ENCODE measurements around the gene EDC3.
"Not testable (repeated sequence)": the region's sequence is repeated elsewhere in the genome, so short reads cannot be mapped to it uniquely, and the experiment has no call there.

EDC3 gene

DNA sequence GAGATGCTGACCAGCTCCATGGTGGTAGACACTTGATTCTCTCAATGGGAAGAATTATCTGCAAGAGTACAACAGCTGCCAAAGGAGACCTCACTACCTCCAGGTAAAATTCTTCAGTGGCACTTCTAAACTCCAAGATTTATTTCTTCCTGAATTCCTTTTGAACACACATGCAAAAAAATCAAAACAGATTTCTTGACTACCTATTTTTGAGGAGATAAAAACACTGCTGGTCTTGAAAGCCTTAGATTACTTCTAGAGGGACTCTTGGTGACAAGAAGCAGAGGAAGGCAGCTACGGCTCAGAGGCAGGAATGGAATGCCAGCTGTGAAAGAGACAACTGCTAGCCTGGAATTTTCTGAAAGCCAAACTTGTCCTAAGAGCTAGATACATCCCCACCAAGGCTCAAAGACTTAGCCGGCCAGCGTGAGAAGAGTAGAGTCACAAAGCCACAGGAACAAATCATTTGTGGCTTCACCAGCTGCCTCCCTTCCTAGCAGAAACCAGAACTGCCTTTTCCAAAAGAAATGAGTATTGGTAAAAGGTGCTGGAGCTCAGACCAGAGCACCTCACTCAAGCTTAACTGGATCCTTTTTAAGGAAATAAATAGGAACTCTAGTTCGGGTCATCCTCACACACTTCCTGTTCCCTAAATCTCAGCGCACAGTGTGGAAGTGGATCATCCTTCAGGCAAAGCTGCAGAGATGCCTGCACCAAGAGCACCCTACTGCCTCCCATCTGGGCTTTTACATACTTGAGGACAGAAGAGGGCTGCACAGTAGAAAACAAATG lies 47.6 kb downstream of the EDC3 start:
- DNase-seq: no peak

DNA sequence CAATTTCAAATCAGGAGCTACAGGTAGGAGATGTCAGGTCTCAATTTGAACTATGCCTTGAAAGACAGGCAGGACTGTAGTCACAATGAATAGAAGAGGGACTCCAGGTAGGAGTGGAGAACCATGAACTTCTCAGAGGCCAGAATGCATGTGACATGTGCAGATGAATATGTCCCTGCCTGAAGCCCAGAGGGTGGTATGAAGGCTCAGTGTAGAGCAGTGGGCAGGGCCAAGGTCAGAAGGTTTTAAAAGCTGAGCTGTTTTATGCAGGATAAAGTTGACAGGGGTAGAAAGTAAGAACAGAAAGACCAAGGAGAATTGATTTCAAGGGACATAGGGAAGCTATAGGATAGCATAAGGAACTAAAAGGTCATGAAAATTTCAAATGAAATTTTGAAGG lies 49.3 kb downstream of the EDC3 start:
- DNase-seq: no peak

GRCh38 chr15:74643665-74644204 lies 52.1 kb downstream of the EDC3 start:
- DNase-seq: no peak

- DNase-seq: no peak
Observed at GRCh38 chr15:74642734-74643664, 52.8 kb downstream of the EDC3 start.

DNA sequence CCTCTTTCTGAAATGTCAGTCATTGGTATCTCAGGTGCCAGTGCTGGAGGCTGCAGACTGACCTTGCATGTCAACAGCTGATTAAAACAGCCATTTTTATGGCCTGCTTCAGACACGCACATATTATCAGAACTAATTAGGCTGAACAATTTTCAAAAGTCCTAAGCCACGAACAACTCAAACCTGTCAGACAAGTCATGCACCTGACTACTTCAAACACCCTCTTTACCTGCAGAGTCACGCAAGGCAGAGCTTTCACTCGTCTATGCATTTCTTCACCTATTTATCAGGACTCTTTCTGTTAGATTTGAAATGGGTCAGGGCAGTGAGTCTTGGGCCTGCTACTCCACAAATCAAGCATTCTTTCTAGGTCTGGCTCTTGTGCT lies 53.5 kb downstream of the EDC3 start:
- no peak for DNase-seq

DNA sequence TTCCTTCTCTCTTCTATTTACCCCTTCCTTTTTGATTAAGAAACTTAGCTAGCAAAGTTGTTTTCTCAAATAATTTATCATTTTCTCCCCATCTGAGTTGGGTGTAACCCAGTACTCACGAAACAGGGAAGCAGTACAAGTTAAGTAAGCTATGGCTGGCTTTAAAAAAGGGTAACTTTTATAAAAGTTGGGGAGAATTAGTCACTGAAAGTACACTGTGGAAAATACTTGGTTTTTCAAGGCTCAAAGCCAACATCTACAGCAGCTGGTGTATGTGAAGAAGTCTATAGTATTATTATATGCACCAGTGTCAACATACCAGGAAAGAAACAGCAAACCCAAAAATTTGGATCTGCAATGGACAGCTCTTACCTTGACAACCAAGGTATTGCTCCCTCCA lies 54.7 kb downstream of the EDC3 start:
- DNase-seq: no peak

GRCh38 chr15:74636984-74637383 lies 58.8 kb downstream of the EDC3 start:
- no peak for DNase-seq

GRCh38 chr15:74635228-74635627 lies 60.6 kb downstream of the EDC3 start:
- peak; percentile 76 for DNase-seq

GRCh38 chr15:74633781-74634180 lies 62.0 kb downstream of the EDC3 start:
- no peak for DNase-seq

DNA sequence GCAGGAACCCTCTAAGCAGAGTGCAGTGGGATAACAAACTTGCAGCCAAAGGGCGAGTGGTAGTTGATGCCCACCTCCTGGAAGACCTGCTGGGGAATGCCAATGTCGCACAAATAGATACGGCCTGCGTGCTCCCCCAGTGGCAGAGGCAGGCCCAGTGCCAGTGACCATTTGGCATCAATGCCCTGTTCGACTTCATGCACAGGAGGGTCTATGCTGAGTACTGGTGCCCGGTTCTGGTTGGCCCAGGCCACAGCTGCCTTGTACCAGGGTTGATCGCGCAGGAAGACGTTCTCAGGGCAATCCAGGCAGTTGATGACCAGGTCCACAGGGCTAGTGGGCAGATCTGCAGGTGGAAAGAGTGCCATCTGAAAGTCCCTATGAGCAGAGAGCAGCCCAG lies 63.2 kb downstream of the EDC3 start:
- no peak for DNase-seq

- DNase-seq: peak; percentile 79
Observed at GRCh38 chr15:74631935-74632560, 63.8 kb downstream of the EDC3 start.

GRCh38 chr15:74631408-74631807 lies 64.4 kb downstream of the EDC3 start:
- DNase-seq: no peak

DNA sequence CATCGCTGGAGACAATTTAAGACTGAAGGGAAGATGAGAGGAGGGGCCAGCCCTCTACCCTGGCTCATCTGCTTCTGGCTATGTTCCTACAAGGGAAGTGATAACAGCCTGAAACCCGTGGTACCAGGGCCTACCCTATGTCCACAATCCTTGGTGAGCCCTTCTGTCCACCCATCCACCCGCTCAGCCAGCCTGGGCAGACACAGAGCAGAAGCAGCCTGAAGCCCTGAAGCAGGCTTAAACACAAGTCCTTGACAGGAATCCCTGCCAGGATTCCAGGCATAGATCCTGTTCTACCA lies 64.8 kb downstream of the EDC3 start:
- no peak for DNase-seq

- DNase-seq: no peak
Observed at GRCh38 chr15:74630284-74631086, 65.3 kb downstream of the EDC3 start.

DNA sequence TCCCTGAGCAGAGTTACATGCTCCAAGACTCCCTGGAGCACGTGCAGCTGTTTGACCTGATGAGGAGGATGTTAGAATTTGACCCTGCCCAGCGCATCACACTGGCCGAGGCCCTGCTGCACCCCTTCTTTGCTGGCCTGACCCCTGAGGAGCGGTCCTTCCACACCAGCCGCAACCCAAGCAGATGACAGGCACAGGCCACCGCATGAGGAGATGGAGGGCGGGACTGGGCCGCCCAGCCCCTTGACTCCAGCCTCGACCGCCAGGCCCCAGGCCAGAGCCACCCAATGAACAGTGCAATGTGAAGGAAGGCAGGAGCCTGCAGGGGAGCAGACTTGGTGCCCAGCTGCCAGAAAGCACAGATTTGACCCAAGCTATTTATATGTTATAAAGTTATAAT lies 66.1 kb downstream of the EDC3 start:
- DNase-seq: not testable (repeated sequence)

GRCh38 chr15:74628949-74629348 lies 66.9 kb downstream of the EDC3 start:
- no peak for DNase-seq

GRCh38 chr15:74628199-74628598 lies 67.6 kb downstream of the EDC3 start:
- DNase-seq: no peak

DNA sequence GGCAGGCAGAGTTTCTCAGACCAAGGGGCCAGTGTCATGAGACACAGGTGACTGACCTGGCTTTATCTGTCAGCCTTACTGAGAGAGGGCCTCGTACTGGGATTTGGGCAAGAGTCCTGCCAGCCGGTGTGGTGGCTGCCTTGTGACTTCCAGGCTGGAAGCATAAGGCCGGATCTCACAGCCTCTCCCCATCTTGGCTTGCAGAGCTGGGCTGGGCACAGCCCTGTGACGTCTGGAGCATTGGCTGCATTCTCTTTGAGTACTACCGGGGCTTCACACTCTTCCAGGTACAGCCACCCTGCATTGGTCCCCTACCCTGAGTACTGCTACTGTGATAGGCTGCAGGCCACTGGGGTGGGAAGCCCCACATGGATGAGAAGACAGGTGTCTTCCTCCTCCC lies 68.1 kb downstream of the EDC3 start:
- DNase-seq: no peak

- no peak for DNase-seq
Observed at GRCh38 chr15:74626752-74627692, 68.8 kb downstream of the EDC3 start.

DNA sequence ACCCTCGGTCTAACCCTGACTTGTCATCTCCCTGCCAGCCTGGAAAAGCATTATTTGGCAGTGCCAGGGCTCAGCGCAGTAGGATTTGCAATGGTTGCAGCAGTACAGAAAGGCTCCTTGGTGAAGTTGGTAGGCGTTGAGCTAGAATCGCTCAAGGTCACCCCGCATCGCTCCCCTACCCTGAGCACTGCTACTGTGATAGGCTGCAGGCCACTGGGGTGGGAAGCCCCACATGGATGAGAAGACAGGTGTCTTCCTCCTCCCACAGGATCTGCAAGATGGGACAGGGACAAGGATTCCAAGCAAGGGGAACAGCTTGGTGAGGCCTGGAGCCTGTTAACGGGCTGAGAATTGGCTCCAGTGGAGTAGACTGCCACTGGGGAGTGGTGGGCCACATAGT lies 69.5 kb downstream of the EDC3 start:
- no peak for DNase-seq

- no peak for DNase-seq
Observed at GRCh38 chr15:74625693-74626092, 70.1 kb downstream of the EDC3 start.

Measured in right forelimb (tissue), 1 donor.